HepG2 (cell line): ENCODE data around the gene ADAMTS17. TPM values are rescaled to one million over a fixed set of nuclear protein-coding genes. Genes with fewer than 3 reads are reported as not detected.

ENCODE experiments used
- ATAC-seq: fragments of 200-7000 bp; cut with Tn5 transposase; 3 replicates; pipeline ENCODE4 v1.9.1; 2020; ENCODE audit warnings: mild to moderate bottlenecking, moderate library complexity
- BruUV-seq: library from RNA; stranded (reverse); fragments of 400-500 nt; replicated peaks from 2 replicates; lab custom pipeline; 2021; lab: Mats Ljungman, UMichigan
- CTCF ChIA-PET: fragments of 300-600 bp; formaldehyde crosslinking; extraction: SDS; loops from one replicate; lab custom pipeline; 2021; ENCODE audit warnings: low total read pairs, inconsistent platforms, low intra/inter-chr PET ratio; lab: Yijun Ruan, JAX
- POLR2A ChIA-PET: fragments of 350-600 bp; sonication (Branson Sonifier 250); formaldehyde crosslinking; loops from one replicate; lab custom pipeline; 2020; ENCODE audit warnings: antibody characterized with exemption, inconsistent platforms; lab: Yijun Ruan, JAX
- DNase-seq: peaks from one replicate; pipeline ENCODE4 v3.0.0-alpha.2; 2015; ENCODE audit warnings: low spot score
- FAIRE-seq: peaks from 3 replicates; lab custom pipeline; 2011; peaks lifted over from hg19 to GRCh38; lab: Jason Lieb, UNC
- H2AFZ ChIP-seq: one replicate; pipeline ENCODE4 v1.6.1; 2011; ENCODE audit warnings: low read length, inconsistent platforms
- H3K27ac ChIP-seq: fragments of 300-600 bp; 3 replicates; pipeline ENCODE4 v1.8.0; 2011; ENCODE audit warnings: mixed run types, mild to moderate bottlenecking, mixed read lengths, low read length, inconsistent platforms; ENCODE audit not compliant: insufficient read depth; ENCODE audit errors: extremely low read length
- H3K27me3 ChIP-seq, 2 experiments: fragments of 200-600 bp in 1 of 2; 2 replicates in 1 of 2; 3 replicates in 1 of 2; pipeline versions ENCODE4 v1.6.0 to v1.8.0; 2011; ENCODE audit warnings: low read length in 2 of 2, mild to moderate bottlenecking in 2 of 2, moderate library complexity in 2 of 2, inconsistent platforms in 1 of 2; ENCODE audit not compliant: insufficient read depth in 2 of 2, control insufficient read depth in 1 of 2
- H3K36me3 ChIP-seq, 2 experiments: fragments of 200-600 bp in 1 of 2; replicated peaks in 1 of 2; 2 replicates in 1 of 2; 3 replicates in 1 of 2; pipeline versions ENCODE4 v1.5.1 to v1.8.0; 2011; ENCODE audit warnings: low read length in 2 of 2, inconsistent platforms in 1 of 2; ENCODE audit not compliant: insufficient read depth in 2 of 2, control insufficient read depth in 1 of 2
- H3K4me1 ChIP-seq: 2 replicates; pipeline ENCODE4 v1.5.1; 2012; ENCODE audit warnings: low read length, inconsistent platforms; ENCODE audit not compliant: insufficient read depth
- H3K4me2 ChIP-seq: 2 replicates; pipeline ENCODE4 v1.6.0; 2011; ENCODE audit warnings: low read depth, low read length, inconsistent platforms
- H3K4me3 ChIP-seq, 3 experiments: fragments of 200-600 bp in 1 of 3; sonication (generic), shearing (Covaris generic) in 1 of 3; replicated peaks in 1 of 3; 2 replicates each; pipeline ENCODE4 v1.5.1; 2011 to 2016; ENCODE audit warnings: low read length in 3 of 3, inconsistent platforms in 2 of 3, low read depth in 2 of 3, mild to moderate bottlenecking in 2 of 3, control low read depth in 1 of 3, mixed read lengths in 1 of 3; ENCODE audit not compliant: insufficient read depth in 1 of 3
- H3K79me2 ChIP-seq: one replicate; pipeline ENCODE4 v1.6.1; 2011; ENCODE audit warnings: low read length, inconsistent platforms; ENCODE audit not compliant: insufficient read depth
- H3K9ac ChIP-seq: 2 replicates; pipeline ENCODE4 v1.6.0; 2011; ENCODE audit warnings: mild to moderate bottlenecking, low read depth, low read length, inconsistent platforms; ENCODE audit not compliant: insufficient read depth
- H3K9me3 ChIP-seq: 2 replicates; pipeline ENCODE4 v1.5.1; 2012; ENCODE audit warnings: mild to moderate bottlenecking, low read length
- H4K20me1 ChIP-seq: 2 replicates; pipeline ENCODE4 v1.6.0; 2011; ENCODE audit warnings: inconsistent platforms, mild to moderate bottlenecking, low read length, moderate library complexity; ENCODE audit not compliant: insufficient read depth
- NR2F1 ChIP-seq, 2 experiments: fragments of 450-650 bp in 1 of 2; formaldehyde crosslinking in 1 of 2; IDR thresholded peaks; 2 replicates each; pipeline versions ENCODE4 v1.5.0 to v1.6.1; 2016 to 2020; ENCODE audit warnings: mild to moderate bottlenecking in 1 of 2, missing compliant biosample characterization in 1 of 2, missing genetic modification reagents in 1 of 2, moderate library complexity in 1 of 2
- PHF21A ChIP-seq: sonication (generic); formaldehyde crosslinking; IDR thresholded peaks from 2 replicates; pipeline ENCODE4 v1.5.0; 2020; ENCODE audit warnings: mild to moderate bottlenecking, missing genetic modification reagents
- ZNF589 ChIP-seq: sonication (generic); formaldehyde crosslinking; conservative IDR thresholded peaks from 2 replicates; pipeline ENCODE4 v1.8.0; 2022; ENCODE audit warnings: mild to moderate bottlenecking, moderate library complexity, missing genetic modification reagents
- ZNF782 ChIP-seq: sonication (generic); formaldehyde crosslinking; IDR thresholded peaks from 2 replicates; pipeline ENCODE4 v1.4.0; 2020; ENCODE audit warnings: missing genetic modification reagents, mild to moderate bottlenecking, borderline replicate concordance
- WGBS: methylation state at CpG from one replicate; pipeline ENCODE4 v1.1.6; 2017; ENCODE audit warnings: low lambda C conversion rate; 5-methylcytosine and 5-hydroxymethylcytosine counted together
- in situ Hi-C: cut with HindIII; loops from 2 replicates; pipeline ENCODE4 v1.10.0; 2017; ENCODE audit warnings: low pct_unique_long_range_greater_than_20kb; ENCODE audit not compliant: extremely low pct_ligation_motif_present
- intact Hi-C: fragments of 100-400 bp; cut with micrococcal nuclease; formaldehyde crosslinking; loops from one replicate; pipeline ENCODE4 v1.10.0; 2022; ENCODE audit not compliant: unreplicated experiment
- polyA plus RNA-seq, 8 experiments: library from polyadenylated mRNA; depleted of rRNA in 3 of 8; stranded (reverse) in 7 of 8; unstranded in 1 of 8; fragments of >200 nt; fragmentation: Illumina TruSeq in 4 of 8; extraction: Trizol in 4 of 8; gene quantifications; 2 replicates each; pipeline versions ENCODE4 v1.2.1 to v1.2.3, GENCODE V29; 2011 to 2016; ENCODE audit warnings: low read depth in 4 of 8, missing spikeins in 1 of 8, mixed read lengths in 1 of 8; ENCODE audit not compliant: insufficient read depth in 1 of 8
- total RNA-seq, 5 experiments: library from RNA; depleted of rRNA; stranded (reverse); fragments of >200 nt; fragmentation: Illumina TruSeq; extraction: Trizol; gene quantifications; 2 replicates each; pipeline ENCODE4 v1.2.3, GENCODE V29; 2016; ENCODE audit warnings: low read depth in 1 of 5
- TF ChIP-seq, protein P1 (sequence below): sonication (generic); formaldehyde crosslinking; IDR thresholded peaks from 2 replicates; pipeline ENCODE4 v1.4.0; 2020; ENCODE audit warnings: mild to moderate bottlenecking, missing genetic modification reagents
- TF ChIP-seq, protein P2 (sequence below): sonication (generic); formaldehyde crosslinking; IDR thresholded peaks from 2 replicates; pipeline ENCODE4 v1.8.0; 2022; ENCODE audit warnings: missing genetic modification reagents, low read depth, mild to moderate bottlenecking, borderline replicate concordance

The ADAMTS17 gene
- total and polyA plus RNA-seq, 2 of the 13 experiments (the other 11 are each of a cell fraction or from before 2014, with no cell fraction given): 0.02 to 0.04 TPM

- Histone ChIP-seq H2AFZ (no peak overlapping the region), H4K20me1 (no peaks in the 10 kb centered on the region), H3K36me3 (no peaks in the 10 kb centered on the region), H3K9ac (no peak overlapping the region), H3K27me3 (no peaks in the 10 kb centered on the region), H3K27ac (no peak overlapping the region), H3K79me2 (no peaks in the 10 kb centered on the region), H3K4me1 (no peaks in the 10 kb centered on the region), H3K4me3 (no peak overlapping the region), H3K4me2 (no peak overlapping the region)
- WGBS: 24% methylated on average over 5 of the region's 6 CpGs
- CTCF ChIA-PET: no interaction called here
- intact Hi-C loops: no loop called here
- POLR2A ChIA-PET: no interaction called here
- DNase-seq (no peak), FAIRE-seq (no peak), ATAC-seq (no peak)
- no TSS peak for BruUV-seq
- in situ Hi-C loops: no loop called here
- TF ChIP-seq NR2F1 (CRISPR knock-in tag; IDR thresholded peaks at IDR 0.05): no peak
- TF ChIP-seq ZNF782 (CRISPR knock-in tag): no peak
- TF ChIP-seq, protein P1, sequence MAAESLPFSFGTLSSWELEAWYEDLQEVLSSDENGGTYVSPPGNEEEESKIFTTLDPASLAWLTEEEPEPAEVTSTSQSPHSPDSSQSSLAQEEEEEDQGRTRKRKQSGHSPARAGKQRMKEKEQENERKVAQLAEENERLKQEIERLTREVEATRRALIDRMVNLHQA: no peak
- TF ChIP-seq, protein P2, sequence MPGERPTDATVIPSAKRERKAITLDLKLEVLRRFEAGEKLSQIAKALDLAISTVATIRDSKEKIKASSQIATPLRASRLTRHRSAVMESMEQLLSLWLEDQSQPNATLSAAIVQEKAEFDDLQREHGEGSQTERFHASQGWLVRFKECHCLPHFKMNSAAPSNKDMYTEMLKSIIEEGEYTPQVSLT (CRISPR knock-in tag): no peak
- TF ChIP-seq ZNF589 (CRISPR knock-in tag): no peak
- TF ChIP-seq, all 625 proteins: peak for 0
- 0 out of 2 replicates have a peak, but pooled peaks cover 9% of the 10 kb centered on the region for H3K9me3 ChIP-seq
These were observed 66.1 kb downstream of the ADAMTS17 start for GRCh38 chr15:100275641-100276040.

- POLR2A ChIA-PET: no interaction called here
- no peaks in the 10 kb centered on the region for H3K27me3 ChIP-seq
- no peak for TF ChIP-seq PHF21A (CRISPR knock-in tag)
- TF ChIP-seq, all 625 proteins: peak for 0
- in situ Hi-C loops: no loop called here
- BruUV-seq: no TSS peak
- Histone ChIP-seq H4K20me1 (no peaks in the 10 kb centered on the region), H3K79me2 (no peaks in the 10 kb centered on the region), H3K4me3 (no peak overlapping the region), H2AFZ (no peak overlapping the region), H3K4me2 (no peak overlapping the region), H3K9me3 (0 out of 2 replicates have a peak, but pooled peaks cover 9% of the 10 kb centered on the region), H3K9ac (no peak overlapping the region), H3K4me1 (no peaks in the 10 kb centered on the region), H3K27ac (no peak overlapping the region), H3K36me3 (no peaks in the 10 kb centered on the region)
- CTCF ChIA-PET: no interaction called here
- DNase-seq (no peak), ATAC-seq (no peak), FAIRE-seq (no peak)
- intact Hi-C loops: no loop called here
- 35% methylated on average over 3 of the region's 3 CpGs for WGBS
These were observed 71.9 kb downstream of the ADAMTS17 start for GRCh38 chr15:100269831-100270230.
